ENCODE data around the gene LEF1.

LEF1 gene

GRCh38 chr4:108049406-108049805 lies 119.3 kb downstream of the LEF1 start:
- Histone ChIP-seq H3K4me3 (no peak overlapping the region), H3K27ac (peak overlapping the region in 3 of 21 experiments; percentile 2 to 63 (median 33))

DNA sequence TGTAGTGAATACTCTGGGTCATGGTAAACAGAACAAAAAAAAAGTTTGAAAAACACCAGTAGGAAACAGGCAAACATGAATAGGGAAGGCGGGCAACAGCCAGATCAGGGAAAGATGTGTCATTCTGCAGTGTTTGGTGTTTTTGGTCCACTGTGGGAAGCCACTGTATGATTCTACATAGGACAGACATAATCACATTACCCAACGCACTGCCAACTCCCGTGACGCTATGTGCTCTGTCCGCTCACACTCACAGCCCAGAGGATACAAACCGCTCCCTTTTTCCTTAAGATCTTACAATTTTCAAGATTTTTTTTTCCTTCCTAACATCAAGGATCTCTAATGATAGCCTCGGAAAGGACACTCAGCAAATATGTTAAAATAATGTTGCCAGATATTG lies 119.7 kb downstream of the LEF1 start:
- no peak overlapping the region for H3K4me3 ChIP-seq
- peak overlapping the region in 1 of 21 experiments; percentile 63 for H3K27ac ChIP-seq

- no peak overlapping the region for H3K27ac ChIP-seq
- no peak overlapping the region for H3K4me3 ChIP-seq
Measured at GRCh38 chr4:108048157-108048556, 120.6 kb downstream of the LEF1 start.

DNA sequence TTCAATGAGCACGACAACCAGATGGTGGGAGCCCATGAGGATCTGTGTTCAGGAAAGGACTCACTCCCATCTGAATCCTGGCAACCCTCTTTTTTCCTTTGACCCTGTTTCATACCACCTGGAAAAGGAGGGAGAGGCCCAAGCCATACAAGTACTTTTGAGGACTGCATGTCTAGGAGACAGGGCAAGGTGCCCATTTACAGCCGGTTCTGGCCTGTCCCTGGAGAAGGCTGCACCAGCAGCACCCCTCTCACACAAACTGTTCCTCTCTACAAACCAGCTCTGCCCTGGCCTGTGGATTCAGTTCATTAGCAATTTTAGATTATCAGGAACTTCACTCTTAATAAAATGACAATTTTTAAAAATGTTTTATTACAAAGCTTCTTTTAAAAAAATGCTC lies 121.5 kb downstream of the LEF1 start:
- H3K27ac ChIP-seq = no peak overlapping the region
- H3K4me3 ChIP-seq = no peak overlapping the region

DNA sequence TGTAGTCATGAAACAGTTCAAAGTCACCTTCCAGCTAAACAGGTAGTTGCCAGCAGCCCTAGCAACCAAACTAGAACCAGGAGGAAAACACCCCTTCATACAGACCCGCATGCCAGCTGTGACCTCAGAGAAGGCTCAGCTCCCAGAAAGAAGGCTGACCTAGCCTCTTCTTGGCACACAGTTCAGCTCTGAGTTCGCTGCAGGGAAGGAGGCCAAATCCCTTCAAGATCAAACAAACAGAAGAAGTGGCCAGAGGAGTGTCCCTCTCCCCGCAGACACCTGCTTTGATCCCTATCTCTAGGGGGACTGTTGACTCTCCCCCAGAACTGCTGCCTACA lies 123.1 kb downstream of the LEF1 start:
- H3K27ac ChIP-seq = peak overlapping the region in 1 of 21 experiments; percentile 42
- H3K4me3 ChIP-seq = no peak overlapping the region

GRCh38 chr4:108044951-108045686 lies 123.6 kb downstream of the LEF1 start:
- no peak overlapping the region for H3K4me3 ChIP-seq
- peak overlapping the region in 1 of 21 experiments; percentile 42 for H3K27ac ChIP-seq

GRCh38 chr4:108043526-108043925 lies 125.2 kb downstream of the LEF1 start:
- Histone ChIP-seq H3K4me3 (no peak overlapping the region), H3K27ac (no peak overlapping the region)

- Histone ChIP-seq H3K4me3 (no peak overlapping the region), H3K27ac (no peak overlapping the region)
Measured at GRCh38 chr4:108042927-108043326, 125.8 kb downstream of the LEF1 start.

DNA sequence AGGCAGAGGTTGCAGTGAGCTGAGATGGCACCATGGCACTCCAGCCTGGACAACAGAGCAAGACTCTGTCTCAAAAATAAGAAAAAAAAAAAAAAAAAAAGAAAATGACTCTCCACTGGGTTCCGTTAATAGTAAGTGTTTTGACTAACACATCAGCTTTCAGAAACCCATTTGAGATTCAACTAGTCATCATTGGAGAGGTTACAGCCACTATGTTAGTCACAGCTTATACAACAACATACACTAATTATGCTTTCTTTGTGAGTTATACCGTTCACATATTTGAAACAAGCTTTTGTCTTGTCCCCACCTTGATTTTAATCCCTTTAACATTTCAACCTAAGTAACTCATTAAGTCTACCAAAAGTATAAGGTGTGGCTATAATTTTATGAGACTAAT lies 130.8 kb downstream of the LEF1 start:
- no peak overlapping the region for H3K27ac ChIP-seq
- H3K4me3 ChIP-seq = no peak overlapping the region

GRCh38 chr4:108036213-108036612 lies 132.5 kb downstream of the LEF1 start:
- Histone ChIP-seq H3K27ac (peak overlapping the region in 1 of 21 experiments; percentile 7), H3K4me3 (no peak overlapping the region)

DNA sequence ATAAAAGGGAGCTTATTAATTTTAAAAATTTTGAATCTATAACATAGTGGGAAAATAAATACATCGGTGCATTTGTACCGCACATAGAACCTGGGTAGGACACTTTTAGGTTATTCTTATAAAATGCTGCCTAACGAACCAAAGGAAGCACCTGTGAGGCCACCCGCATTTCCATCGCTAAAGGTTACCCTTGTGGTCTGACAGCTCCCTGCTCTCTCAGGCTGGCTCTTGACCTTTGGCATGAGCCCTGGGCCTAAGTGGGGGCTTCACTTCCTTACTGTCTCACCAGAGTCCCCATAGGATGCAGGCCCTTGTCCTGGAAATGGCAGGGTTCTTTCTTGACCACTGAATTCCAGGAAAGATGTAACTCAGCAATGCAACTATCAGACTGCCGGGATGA lies 133.0 kb downstream of the LEF1 start:
- Histone ChIP-seq H3K27ac (no peak overlapping the region), H3K4me3 (no peak overlapping the region)

- Histone ChIP-seq H3K27ac (no peak overlapping the region), H3K4me3 (no peak overlapping the region)
Measured at GRCh38 chr4:108034565-108034964, 134.2 kb downstream of the LEF1 start.

DNA sequence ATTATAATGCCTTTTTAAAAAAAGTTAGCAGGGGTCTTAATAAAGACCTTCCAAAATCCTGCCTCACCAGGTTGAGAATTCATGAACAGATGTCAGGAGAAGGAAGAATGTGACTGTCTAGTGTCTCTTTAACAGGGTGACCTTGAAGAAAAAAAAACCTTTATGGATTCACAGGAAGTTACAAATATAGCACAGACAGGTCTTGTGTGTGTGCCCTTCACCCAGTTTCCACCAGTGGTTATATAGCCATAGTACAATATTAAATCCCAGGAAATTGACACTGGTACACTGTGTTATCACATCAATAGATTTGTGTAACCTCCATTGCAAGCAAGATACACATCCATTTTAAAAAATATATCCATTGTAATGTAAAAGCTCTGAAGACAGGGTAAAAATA lies 135.4 kb downstream of the LEF1 start:
- no peak overlapping the region for H3K27ac ChIP-seq

GRCh38 chr4:108031427-108032083 lies 137.2 kb downstream of the LEF1 start:
- no peak overlapping the region for H3K27ac ChIP-seq

More for the DNA sequence above, 135.4 kb downstream of the LEF1 start:
- no peak overlapping the region for H3K4me3 ChIP-seq

DNA sequence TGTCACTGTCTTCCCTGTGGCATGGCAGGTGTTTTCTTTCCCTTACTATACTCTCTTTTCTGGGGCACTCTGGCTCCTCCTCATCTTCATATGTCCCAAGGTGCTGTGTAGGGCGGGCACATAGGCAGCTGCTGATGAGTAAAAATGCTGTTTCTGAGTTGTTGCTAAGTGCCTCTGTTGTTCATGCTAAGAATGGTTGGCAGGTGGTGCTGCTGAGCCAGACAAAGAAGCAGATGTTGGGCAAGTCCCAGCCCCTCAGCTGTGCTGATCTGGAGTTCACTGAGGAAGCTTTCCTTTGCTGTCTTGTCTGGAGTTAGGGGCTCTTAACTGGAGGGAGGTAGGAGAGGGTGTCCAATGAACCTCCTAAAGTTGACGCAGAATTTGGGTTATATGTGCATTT lies 138.4 kb downstream of the LEF1 start:
- Histone ChIP-seq H3K4me3 (no peak overlapping the region), H3K27ac (no peak overlapping the region)

More at GRCh38 chr4:108031427-108032083, 137.2 kb downstream of the LEF1 start:
- H3K4me3 ChIP-seq = no peak overlapping the region

- H3K27ac ChIP-seq = no peak overlapping the region
- H3K4me3 ChIP-seq = no peak overlapping the region
Measured at GRCh38 chr4:108029731-108030130, 139.0 kb downstream of the LEF1 start.

GRCh38 chr4:108029016-108029720 lies 139.6 kb downstream of the LEF1 start:
- H3K4me3 ChIP-seq = no peak overlapping the region
- no peak overlapping the region for H3K27ac ChIP-seq

GRCh38 chr4:108024878-108025165 lies 143.9 kb downstream of the LEF1 start:
- Histone ChIP-seq H3K27ac (no peak overlapping the region), H3K4me3 (no peak overlapping the region)

DNA sequence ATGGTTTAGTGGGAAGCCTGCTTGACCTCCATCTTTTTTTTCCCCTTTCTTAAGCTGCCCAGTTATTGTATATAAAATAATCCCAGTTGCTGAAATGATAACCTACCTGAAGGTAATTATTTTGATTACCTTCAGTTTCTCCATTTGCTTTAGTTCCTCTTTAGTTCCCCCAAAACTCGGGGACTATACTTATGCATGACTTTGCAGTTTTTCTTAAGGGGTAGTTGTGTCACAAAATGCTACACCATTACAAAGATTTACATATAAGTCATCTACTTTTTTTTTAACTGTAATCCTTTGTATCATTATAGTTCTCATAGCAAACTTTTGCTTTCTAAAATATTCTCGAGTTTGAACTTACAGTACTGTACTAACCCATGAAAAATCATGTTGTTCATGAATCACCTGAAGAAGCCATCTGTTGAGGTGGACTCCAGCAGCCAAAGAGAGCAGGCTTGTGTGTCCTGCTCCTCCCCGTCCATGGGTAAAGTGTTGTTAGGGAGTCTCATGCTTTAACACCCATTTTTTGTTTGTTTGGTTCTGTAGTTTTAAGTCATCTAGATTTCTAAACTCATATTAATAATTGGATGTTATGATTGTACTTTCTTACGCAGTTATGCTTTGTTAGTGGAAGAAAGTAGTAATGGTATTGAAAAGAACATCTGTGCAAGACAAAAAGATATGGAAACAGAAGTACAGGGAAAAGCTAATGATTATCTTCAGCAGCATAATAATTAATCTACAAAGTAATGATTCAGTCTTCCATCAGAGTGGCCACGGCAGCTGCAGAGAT lies 144.5 kb downstream of the LEF1 start:
- H3K4me3 ChIP-seq = no peak overlapping the region
- H3K27ac ChIP-seq = no peak overlapping the region

DNA sequence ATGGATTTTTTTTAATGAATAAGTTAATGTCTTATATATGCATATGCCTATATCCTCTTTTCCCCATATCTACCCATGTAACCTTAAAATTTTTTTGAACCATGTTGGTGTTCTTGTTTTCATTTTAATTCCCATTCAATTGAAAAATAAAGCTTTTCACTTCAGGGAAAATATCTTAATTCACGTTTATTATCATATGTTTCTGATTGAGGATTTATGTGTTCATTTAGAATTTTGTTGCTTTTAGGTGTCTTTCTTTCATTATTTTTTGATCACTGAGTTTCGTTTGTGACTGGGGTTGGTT lies 149.9 kb downstream of the LEF1 start:
- no peak overlapping the region for H3K4me3 ChIP-seq
- H3K27ac ChIP-seq = no peak overlapping the region

All from skin epidermis (tissue), 12 donors.